ENCODE measurements around the gene KIZ.
A peak's percentile ranks its signal among the peaks of the same experiment; 100 is the strongest.
"Not testable (repeated sequence)": the region's sequence is repeated elsewhere in the genome, so short reads cannot be mapped to it uniquely, and the experiment has no call there.

The KIZ gene

DNA sequence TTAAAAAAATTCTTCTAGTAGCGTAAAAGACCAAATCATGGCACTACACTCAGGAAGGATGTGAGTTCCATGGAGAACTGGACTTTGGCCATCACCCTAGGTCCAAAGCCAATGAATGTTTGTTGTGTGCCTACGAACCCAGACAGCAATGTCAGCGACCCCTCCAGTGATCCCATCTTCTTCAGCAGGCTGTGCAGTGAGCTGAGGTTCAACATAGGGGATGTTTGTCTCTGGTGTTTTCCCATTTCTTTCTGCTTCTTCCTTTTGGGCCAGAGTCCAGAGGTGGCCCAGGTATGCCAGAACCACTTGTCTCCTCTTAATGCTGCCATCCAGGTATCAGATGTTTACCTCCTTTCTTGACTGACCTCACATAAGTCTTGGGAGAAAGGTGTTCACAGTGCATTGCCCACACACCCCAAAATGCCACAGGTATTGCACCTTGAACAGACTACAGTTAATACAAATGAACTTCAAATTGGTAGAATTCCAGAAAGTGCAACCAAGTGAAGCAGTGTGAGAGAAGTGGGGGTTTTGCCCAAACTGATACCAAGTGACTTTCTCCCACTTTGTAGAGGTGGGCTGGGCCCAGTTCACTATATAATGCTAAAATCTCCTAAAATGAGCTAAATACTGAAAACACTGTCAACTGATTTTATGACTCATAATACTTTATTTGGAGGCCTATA lies 14.1 kb downstream of the KIZ start:
- DNase-seq (ENCODE audit: low read depth) = no peak

DNA sequence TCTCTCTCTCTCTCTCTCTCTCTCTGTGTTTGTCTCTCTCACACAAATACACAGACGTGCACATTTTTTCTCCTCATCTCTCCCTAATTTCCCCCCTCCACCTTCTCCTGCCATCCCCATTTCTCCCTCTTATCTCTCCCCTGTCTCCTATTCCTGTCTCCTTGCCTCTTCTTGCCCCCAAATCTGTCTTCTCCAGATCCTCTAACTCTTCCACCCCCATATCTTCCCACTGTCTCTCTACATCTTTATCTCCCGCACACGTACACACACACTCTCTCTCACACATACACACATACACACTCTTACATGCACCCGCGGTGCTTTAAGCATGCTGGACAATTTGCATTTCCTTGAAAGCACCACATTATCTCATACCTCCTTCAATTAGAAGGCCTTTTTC lies 15.9 kb downstream of the KIZ start:
- no peak for DNase-seq (ENCODE audit: low read depth)

DNA sequence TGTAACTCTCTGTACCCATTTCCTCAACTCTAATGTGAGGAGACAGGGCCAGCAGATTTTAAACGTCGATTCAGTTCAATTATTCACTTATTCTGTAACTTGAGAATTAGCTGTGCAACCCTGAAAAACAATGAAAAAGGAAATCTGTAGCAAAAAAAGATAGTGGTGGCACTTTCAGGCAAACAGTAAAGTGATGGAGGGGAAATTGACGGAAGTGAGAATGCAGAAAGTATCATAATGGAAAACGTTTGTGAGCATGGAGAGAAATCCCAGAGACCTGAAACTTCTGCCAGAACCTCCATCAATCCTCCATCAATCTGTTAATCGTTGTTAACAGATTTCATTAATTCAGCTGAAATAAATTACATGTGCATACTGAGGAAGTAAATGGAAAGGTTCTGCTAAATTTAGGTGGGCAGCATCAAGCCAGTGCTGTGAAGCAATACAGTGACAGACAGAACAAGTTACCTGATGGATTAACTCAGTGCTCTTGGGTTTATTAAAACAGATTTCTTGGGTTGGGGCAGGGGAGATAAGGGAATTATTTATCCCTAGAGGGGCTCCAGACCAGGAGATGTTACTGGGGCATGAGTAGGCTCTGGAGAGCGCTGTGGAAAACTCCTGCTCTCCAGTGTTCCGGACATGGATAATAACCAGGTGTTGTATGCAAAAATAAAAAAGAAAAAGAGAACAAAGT lies 17.5 kb downstream of the KIZ start:
- DNase-seq (ENCODE audit: low read depth) = no peak

DNA sequence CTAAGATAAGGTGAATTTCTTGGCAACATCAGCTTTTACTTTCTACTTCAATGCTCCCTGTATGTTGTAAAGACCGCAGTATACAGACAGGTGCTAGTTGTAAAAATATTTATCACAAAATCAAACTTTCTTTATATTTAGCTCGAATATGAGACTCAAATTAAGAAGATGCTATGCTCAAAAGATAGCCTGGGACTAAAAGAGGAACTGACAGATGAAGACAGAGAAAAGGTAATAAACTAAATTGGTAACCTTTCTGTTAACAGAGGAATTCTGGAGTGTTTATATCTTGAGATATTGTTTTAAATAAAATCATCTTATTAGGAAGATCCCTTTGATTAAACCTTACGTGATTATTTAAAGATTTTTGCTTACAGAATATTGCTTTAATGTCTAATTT lies 19.5 kb downstream of the KIZ start:
- no peak for DNase-seq (ENCODE audit: low read depth)

DNA sequence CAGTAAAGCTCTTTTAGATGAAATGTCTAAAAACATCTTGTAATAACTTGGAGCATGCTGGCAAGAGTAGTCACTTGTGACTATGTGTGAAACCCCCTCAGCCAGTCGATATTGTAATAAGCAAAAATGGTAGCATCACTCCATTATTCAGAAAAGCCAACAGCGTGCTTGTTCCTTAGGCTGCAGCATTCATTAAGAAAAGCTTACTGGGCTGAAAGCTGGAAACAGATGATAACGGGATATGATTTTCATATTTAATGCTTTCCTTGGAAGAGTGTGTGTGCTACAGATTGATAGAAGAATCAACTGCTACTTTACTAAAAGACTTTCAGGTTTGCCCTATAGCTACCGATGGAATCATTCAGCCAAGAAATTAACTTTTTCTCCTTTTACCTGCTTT lies 20.3 kb downstream of the KIZ start:
- DNase-seq (ENCODE audit: low read depth) = no peak

DNA sequence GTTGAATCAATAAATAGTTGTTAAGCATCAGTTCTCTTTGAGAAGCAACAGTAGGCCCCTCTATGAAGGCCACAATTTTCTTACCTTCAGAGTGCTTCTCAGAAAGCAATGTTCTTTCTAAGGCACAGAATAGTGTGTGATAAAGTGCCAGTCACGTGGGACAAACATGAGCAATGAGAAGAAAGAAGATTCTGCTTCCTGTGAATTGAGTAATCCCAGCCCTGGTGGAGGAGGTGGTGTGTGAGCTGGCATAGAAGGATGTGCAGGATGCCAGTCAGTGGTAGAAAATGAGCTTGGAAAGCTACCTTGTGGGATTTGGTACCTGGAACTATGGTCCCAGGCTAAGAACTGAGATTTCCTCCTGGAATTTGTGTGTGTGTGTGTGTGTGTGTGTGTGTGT lies 21.7 kb downstream of the KIZ start:
- peak; percentile 29 for DNase-seq (ENCODE audit: low read depth)

DNA sequence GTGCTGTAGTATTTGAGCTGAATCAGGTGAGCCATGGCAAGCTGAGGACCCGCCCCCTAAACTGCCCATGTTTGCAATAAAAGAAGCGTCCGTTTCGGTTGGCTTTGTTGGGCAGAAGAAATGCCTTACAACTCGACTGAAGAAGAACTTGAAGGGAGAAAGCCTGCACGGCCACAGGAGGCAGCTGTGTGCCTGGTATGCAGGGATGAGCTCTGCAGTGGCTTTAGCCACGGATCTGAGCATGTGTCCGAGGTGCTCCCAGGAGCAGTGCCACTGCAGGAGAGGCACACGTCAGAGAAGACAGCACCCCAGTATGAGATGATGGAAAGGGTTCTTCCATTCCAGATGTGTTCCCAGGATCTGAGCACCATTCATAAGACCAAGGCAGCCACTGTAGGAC lies 23.5 kb downstream of the KIZ start:
- DNase-seq (ENCODE audit: low read depth) = no peak

DNA sequence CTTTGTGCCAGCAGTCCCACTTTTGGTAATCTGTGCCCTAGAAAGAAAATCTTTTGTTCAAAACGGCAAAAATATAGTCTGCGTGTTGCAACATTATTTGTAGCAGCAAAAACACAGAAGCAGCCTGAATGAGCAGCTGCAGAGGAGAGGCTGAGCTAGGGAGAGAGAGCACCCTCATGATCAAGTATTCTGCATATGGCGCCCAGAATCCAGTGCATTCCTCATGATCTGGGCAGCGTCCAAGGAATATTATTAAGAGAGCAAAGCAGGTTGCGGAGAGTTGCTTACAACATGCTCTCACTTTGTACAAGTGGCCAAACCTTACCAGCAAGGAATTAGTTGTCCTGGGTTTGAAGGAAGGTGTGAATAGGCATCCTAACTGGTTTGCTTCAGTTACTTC lies 25.9 kb downstream of the KIZ start:
- no peak for DNase-seq (ENCODE audit: low read depth)

DNA sequence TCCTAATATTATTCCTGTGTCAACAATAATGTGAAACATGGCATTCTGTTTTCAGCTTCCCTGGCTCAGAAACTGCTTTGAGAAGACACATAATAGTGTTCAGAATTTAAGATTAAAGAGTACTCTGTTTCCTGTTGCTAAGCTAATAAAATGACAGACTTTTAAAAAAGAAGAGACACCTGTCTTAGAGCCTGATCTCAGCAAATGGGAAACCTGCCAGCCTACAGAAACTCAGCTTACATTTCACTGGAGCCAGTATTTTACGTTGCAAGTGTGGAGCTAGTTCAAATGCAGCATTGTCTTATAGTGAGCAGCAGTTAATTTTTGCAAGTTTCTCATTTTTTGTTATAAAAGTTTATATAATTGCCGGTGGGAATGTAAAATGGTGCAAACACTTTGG lies 28.8 kb downstream of the KIZ start:
- DNase-seq (ENCODE audit: low read depth) = no peak

DNA sequence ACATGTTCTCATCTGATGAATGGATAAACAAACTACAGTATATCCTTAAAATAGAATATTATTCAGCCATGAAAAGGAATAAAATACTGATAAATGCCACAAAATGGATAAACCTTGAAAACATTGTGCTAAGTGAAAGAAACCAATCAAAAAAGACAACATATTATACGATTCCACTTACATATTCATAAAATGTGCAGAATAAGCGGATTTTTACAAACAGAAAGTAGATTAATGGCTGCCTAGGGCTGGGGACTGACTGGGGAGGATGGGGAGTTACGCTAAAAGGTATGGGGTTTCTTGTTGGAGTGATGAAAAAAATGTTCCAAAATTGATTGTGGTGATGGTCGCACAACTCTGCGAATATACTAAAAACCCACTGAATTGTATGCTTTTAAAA lies 29.4 kb downstream of the KIZ start:
- DNase-seq (ENCODE audit: low read depth) = no peak

DNA sequence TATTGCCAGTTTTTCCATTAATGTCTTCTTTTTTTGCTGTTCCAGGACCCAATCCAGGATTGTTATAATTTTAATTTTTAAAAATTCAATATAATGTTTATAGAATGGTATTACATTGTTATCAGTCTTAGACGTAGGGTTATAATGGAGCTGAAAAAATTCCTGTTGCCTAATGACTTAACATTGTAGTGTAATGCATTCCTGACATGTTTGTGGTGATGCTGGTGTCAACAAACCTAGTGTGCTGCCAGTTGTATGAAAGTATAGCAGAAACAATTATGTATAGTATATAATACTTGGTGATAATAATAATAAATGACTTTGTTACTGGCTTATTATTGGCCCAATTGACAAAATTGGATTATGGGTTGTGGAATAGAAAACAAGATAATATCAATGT lies 30.4 kb downstream of the KIZ start:
- DNase-seq (ENCODE audit: low read depth) = peak; percentile 26

DNA sequence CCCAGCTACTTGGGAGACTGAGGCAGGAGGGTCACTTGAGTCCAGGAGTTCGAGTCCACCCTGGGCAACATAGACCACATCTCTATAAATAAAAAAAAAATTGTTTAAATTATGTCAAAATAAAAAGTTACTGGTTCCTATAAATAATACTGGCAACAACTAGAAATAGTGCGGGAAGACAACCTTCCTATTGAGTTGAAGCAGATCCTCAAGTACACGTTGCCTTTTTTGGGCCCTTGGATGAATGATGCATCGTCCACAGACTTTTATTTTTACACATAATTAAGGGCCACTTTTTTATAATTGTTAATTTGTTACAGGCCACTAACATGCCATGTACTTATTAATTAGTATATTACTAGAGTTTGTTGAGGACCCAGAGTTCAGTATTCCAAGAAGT lies 31.1 kb downstream of the KIZ start:
- no peak for DNase-seq (ENCODE audit: low read depth)

DNA sequence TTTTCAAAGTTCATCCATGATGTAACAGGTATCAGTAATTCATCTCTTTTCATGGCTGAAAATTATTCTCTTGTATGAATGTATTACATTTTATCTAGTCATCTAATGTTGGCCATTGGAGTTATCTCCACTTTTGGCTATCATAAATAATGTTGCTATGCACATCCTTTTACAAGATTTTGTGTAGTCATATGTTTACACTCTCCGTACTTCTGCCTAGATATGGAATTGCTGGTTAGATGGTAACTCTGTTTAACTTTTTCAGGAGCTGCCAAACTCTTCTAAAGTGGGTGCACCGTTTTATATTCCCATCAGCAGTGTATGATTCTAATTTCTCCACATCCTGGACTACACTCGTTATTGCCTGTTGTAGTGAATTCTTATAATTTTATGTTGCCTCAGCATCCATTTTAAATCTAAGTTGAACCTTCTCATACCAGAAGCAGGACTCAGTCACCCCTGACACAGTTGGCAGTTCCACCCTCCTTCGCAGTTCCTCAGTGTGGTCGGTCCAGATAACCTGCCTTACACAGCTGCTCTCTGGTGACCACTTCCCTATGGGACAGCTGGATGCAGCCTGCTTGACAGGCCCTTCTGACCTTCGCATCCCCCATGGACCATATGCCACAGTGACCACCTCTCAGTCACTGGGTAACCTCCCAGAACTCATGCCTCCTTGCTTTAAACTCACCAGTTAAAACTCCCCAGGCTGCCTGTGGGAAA lies 33.9 kb downstream of the KIZ start:
- DNase-seq (ENCODE audit: low read depth) = no peak

DNA sequence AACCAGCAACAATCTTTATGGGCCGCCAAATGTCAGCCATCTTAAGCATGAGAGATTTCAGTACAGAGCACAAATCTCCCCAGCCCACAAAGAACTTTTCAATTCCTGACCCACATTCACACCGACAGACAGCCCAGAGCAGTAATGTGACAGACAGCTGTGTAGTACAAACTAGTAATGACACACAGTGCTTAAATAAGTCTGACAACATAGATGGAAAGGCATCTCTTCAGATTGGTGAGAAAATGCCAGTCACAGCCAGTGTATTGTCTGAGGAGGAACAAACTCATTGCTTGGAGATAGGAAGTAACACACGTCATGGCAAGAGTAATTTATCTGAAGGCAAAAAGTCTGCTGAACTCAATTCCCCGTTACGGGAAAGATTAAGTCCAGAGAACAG lies 36.0 kb downstream of the KIZ start:
- DNase-seq (ENCODE audit: low read depth) = no peak

DNA sequence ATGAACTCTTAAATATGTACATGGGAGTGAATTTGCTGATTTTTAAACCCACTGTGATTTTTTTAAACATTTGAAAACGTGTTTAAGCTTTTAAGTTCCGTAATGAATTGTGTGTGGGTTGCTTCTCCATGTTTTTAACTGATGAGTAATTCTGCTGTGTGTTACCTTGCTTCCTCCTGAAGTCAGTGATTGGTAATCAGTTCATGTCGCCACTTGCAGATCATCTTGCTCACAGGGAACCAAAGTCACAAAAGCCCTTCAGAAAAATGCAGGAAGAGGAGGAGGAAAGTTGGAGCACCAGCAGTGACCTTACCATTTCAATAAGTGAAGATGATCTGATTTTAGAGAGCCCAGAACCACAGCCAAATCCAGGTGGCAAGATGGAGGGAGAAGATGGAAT lies 36.7 kb downstream of the KIZ start:
- DNase-seq (ENCODE audit: low read depth) = no peak

DNA sequence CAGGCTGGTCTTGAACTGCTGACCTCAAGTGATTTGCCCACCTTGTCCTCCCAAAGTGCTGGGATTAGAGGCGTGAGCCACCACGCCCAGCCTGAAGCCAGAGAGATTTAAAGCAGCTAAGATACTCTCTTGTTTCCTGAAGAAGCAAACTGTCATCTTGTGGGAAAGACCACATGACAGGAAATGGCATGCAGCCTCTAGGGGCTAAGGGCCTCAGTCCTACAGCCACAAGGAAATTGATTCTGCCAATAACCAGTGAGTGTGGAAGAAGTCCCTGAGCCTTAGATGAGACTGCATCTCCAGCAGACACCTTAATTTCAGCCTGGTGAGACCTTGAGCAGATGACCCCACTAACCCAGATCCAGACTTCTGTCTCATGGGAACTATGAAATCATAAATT lies 40.9 kb downstream of the KIZ start:
- no peak for DNase-seq (ENCODE audit: low read depth)

DNA sequence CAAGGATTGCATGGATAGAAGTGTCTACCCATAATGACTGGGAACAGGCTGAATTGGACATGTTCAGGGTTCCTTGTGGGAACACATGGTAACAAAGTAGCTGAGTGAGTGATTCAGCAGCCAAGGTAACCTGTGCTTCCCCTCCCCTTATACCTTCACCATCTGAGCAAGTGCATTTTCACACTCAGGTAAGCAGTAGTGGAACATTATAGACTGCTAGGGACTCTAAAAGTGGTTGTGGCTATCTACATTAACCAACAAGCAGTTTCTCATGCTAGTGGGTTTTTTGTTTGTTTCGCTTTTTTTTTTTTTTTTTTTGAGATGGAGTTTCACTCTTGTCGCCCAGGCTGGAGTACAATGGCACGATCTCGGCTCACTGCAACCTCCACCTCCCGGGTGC lies 41.4 kb downstream of the KIZ start:
- DNase-seq (ENCODE audit: low read depth) = no peak

DNA sequence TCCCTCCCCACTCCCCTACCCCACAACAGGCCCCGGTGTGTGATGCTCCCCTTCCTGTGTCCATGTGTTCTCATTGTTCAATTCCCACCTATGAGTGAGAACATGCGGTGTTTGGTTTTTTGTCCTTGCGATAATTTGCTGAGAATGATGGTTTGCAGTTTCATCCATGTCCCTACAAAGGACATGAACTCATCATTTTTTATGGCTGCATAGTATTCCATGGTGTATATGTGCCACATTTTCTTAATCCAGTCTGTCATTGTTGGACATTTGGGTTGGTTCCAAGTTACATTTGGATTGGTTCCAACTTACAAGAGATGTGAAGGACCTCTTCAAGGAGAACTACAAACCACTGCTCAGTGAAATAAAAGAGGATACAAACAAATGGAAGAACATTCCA lies 42.2 kb downstream of the KIZ start:
- not testable (repeated sequence) for DNase-seq (ENCODE audit: low read depth)

DNA sequence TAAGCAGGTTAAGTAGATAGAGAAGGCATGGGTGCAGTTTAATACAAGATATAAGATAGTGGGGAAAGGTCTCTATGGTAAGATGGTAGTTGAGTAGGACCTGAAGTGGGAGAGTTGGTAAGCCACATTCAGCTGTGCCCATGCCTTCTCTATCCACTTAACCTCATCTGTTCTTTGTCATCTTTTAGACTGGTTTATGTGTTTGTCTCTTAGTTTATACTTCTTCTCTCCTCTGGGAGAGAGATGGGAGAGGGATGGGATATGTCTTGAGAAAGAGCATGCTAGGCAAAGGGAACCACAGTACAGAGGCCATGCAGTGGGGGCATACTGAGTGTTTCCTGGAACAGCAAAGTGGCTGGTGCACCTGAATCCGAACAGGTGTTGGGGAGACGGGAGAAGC lies 46.7 kb downstream of the KIZ start:
- DNase-seq (ENCODE audit: low read depth) = no peak

DNA sequence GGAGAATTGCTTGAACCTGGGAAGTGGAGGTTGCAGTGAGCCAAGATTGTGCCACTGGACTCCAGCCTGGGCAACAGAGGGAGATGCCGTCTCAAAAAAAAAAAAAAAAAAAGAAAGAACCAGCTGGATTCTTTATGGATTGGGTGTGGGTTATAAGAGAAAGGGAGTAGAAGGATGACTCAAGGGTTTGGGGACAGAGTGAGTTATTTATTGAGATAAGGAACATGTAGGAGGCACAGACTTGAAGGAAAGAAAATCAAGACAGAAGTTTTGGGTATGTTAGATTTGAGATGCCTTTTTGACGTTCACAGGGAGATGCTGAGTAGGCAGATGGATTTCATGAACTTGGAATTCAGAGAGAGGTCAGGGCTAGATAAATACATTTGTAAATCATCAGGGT lies 47.6 kb downstream of the KIZ start:
- DNase-seq (ENCODE audit: low read depth) = no peak

DNA sequence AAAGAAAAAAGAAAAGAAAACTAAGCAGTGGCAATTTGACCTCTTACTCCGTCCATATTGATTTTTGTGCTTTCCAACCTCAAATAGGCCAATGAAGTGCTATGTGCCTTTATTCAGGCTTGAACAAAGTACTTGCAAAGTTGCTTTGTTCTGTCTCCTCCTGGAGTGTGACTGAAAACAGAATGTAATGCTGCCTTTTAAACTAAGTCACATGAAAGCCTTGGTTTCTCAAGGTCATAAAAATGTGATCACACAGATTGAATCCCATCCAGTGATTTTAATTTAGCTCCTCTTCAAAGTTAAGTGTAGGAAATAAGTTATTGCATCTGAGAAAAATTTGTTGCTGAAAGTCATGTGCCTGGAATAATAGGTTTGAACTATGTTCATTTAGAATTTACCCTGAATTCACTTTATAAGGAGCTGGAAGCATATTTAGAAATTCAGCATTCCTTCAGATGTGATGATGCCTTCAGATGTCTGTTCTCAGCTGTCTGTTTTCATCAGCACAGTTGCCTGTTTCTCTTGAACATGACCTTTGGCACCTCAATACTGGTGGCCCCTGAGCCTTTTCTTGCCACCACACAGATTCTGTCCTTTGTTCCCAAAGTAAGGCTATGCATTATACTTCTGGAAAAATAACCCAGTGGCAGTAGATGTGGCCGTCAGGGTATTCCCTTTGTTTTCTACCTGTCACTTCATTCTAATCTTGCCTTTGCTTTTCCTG lies 48.8 kb downstream of the KIZ start:
- no peak for DNase-seq (ENCODE audit: low read depth)

DNA sequence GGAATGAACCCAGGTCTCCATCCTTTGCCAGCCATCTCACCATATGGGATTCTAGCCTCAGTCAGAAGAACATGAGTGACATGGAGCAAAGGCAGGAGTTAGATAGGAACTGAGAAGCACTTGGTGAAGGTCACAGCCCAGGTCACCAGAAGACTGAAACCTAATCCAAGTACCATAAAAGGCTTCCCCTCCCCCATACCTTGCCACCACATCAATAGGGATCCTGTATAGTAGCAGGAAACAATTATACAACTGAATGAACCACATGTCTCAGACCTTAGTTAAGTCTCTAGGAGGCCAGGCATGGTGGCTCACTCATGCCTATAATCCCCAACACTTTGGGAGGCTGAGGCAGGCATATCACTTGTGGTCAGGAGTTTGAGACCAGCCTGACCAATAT lies 49.6 kb downstream of the KIZ start:
- DNase-seq (ENCODE audit: low read depth) = no peak

DNA sequence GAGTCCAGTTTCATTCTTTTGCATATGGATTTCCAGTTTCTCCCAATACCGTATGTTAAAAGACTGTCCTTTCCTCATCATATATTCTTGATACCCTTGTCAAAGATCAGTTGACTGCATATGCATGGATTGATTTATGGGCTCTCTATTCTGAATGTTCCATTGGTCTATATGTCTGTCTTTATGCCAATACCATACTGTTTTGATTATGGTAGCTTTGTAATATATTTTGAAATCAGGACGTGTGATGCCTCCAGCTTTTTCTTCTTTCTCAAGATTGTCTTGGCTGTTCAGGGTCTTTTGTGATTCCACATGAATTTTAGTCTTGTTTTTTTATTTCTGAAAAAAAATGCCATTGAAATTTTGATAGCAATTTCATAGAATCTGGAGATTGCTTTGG lies 51.9 kb downstream of the KIZ start:
- no peak for DNase-seq (ENCODE audit: low read depth)
